Measurements from ENCODE around the gene CMTM6.

GRCh38 chr3:32495085-32495484 is 7.6 kb downstream of the CMTM6 start:
- TF ChIP-seq, protein P1, sequence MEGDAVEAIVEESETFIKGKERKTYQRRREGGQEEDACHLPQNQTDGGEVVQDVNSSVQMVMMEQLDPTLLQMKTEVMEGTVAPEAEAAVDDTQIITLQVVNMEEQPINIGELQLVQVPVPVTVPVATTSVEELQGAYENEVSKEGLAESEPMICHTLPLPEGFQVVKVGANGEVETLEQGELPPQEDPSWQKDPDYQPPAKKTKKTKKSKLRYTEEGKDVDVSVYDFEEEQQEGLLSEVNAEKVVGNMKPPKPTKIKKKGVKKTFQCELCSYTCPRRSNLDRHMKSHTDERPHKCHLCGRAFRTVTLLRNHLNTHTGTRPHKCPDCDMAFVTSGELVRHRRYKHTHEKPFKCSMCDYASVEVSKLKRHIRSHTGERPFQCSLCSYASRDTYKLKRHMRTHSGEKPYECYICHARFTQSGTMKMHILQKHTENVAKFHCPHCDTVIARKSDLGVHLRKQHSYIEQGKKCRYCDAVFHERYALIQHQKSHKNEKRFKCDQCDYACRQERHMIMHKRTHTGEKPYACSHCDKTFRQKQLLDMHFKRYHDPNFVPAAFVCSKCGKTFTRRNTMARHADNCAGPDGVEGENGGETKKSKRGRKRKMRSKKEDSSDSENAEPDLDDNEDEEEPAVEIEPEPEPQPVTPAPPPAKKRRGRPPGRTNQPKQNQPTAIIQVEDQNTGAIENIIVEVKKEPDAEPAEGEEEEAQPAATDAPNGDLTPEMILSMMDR (IDR thresholded peaks at IDR 0.05; ENCODE audit: borderline replicate concordance, extremely low read depth, low read length, poor library complexity, severe bottlenecking), result no peak
- TF ChIP-seq EZH2 (IDR thresholded peaks at IDR 0.05; ENCODE audit: borderline replicate concordance, low read depth, low read length, severe bottlenecking), result no peak
